Spleen (tissue), 7 donors: ENCODE data around the gene LMOD1.

Experiments used
- CTCF ChIP-seq, 11 experiments: fragments of 200-600 bp in 7 of 11; fragments of 450-650 bp in 4 of 11; sonication (generic) in 4 of 11; IDR thresholded peaks in 8 of 11; conservative IDR thresholded peaks in 3 of 11; 1 replicate in 7 of 11; 2 replicates in 4 of 11; pipeline versions ENCODE4 v1.4.0 to v1.8.0; 2016 to 2021; ENCODE audit warnings: antibody characterized with exemption in 11 of 11, inconsistent platforms in 4 of 11, mild to moderate bottlenecking in 1 of 11
- POLR2AphosphoS5 ChIP-seq, 3 donors: sonication (generic); formaldehyde crosslinking; IDR thresholded peaks; one replicate each; pipeline ENCODE4 v1.5.1; 2017; ENCODE audit warnings: antibody characterized with exemption in 3 of 3
- donor health status: DM: no; HTN: no; CAD: no; lungs with moderate emphysema.
- donor health status: DM: no; HTN: no; CAD: no.
- donor health status: DM: no; HTN: no; CAD: no.

GRCh38 chr1:201949491-201949890 lies 3.1 kb upstream of the LMOD1 start:
- TF ChIP-seq CTCF (IDR thresholded peaks at IDR 0.05 in 8 of 11, conservative IDR thresholded peaks at IDR 0.05 in 3 of 11), result no peak
- TF ChIP-seq POLR2AphosphoS5 (IDR thresholded peaks at IDR 0.05), result no peak
